ENCODE measurements around the gene SLC35G6.
"Not testable (repeated sequence)": the region's sequence is repeated elsewhere in the genome, so short reads cannot be mapped to it uniquely, and the experiment has no call there.

The SLC35G6 gene

GRCh38 chr17:7460850-7461660 is 20.2 kb upstream of the SLC35G6 start:
- no peak for DNase-seq

GRCh38 chr17:7462474-7463371 is 18.5 kb upstream of the SLC35G6 start:
- DNase-seq, result no peak

GRCh38 chr17:7463372-7463846 is 17.8 kb upstream of the SLC35G6 start:
- DNase-seq, result no peak

- DNase-seq, result no peak
Measured at GRCh38 chr17:7464081-7464480, 17.2 kb upstream of the SLC35G6 start.

- peak; percentile 56 for DNase-seq
Measured at GRCh38 chr17:7465597-7466275, 15.5 kb upstream of the SLC35G6 start.

GRCh38 chr17:7466318-7466638 is 15.0 kb upstream of the SLC35G6 start:
- no peak for DNase-seq

GRCh38 chr17:7466639-7467341 is 14.5 kb upstream of the SLC35G6 start:
- DNase-seq, result peak; percentile 49

- no peak for DNase-seq
Measured at GRCh38 chr17:7467498-7467897, 13.7 kb upstream of the SLC35G6 start.

- DNase-seq, result no peak
Measured at GRCh38 chr17:7468290-7468689, 13.0 kb upstream of the SLC35G6 start.

- no peak for DNase-seq
Measured at GRCh38 chr17:7468804-7469389, 12.3 kb upstream of the SLC35G6 start.

- DNase-seq, result not testable (repeated sequence)
Measured at GRCh38 chr17:7469843-7470242, 11.4 kb upstream of the SLC35G6 start.

GRCh38 chr17:7470457-7470973 is 10.7 kb upstream of the SLC35G6 start:
- DNase-seq, result not testable (repeated sequence)

GRCh38 chr17:7471729-7472128 is 9.5 kb upstream of the SLC35G6 start:
- no peak for DNase-seq

GRCh38 chr17:7474767-7475166 is 6.5 kb upstream of the SLC35G6 start:
- DNase-seq, result not testable (repeated sequence)

- no peak for DNase-seq
Measured at GRCh38 chr17:7475764-7476422, 5.4 kb upstream of the SLC35G6 start.

- DNase-seq, result peak; percentile 30
Measured at GRCh38 chr17:7476494-7476893, 4.8 kb upstream of the SLC35G6 start.

- DNase-seq, result no peak
Measured at GRCh38 chr17:7476951-7477350, 4.3 kb upstream of the SLC35G6 start.

GRCh38 chr17:7477392-7478275 is 3.6 kb upstream of the SLC35G6 start:
- DNase-seq, result no peak

GRCh38 chr17:7478276-7479212 is 2.7 kb upstream of the SLC35G6 start:
- peak; percentile 58 for DNase-seq
